HG03442 (cell line): ENCODE measurements around the gene METTL1.

Experiments
- ATAC-seq: cut with Tn5 transposase; IDR thresholded peaks from one replicate; pipeline ENCODE4 v1.9.1; 2021; ENCODE audit warnings: mild to moderate bottlenecking, moderate library complexity; ENCODE audit not compliant: unreplicated experiment

Gene METTL1

DNA sequence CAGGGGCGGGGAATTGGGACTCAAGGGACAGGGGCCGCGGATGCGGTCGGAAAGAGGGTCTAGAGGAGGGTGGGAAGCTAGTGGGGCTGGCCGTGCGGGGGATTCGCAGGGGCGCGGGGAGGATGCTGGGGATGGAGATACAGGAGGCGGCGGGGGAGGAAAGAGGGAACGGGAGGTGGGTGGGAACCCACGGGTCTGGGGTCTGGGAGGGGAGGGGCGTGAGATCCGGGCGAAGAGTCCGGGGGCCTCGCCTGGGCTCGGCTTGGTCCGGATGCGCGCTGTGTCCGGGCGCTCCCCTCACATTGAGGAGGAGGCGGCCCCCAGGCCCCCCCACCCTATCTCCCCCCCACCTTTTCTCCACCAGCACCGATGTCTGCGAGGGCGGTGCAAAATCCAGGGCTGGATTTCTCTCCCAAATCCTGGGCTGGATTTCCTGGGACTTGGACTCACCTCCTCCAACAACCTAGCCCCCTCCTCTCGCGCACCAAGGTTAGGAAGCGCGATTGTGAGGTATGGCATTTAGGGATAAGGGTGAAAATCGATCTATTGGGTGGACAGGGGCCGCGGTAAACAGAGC is 33.2 kb downstream of the METTL1 start, which contains the start of gene AGAP2:
Gene AGAP2, minus strand, starts transcription at position 82 of the 577 bp plus-strand sequence. CDS start 496 bp downstream, outside the sequence.
- no peak for ATAC-seq

GRCh38 chr12:57737467-57738460 is 34.1 kb downstream of the METTL1 start:
- no peak for ATAC-seq

- no peak for ATAC-seq
Observed at GRCh38 chr12:57736741-57737466, 35.0 kb downstream of the METTL1 start.

DNA sequence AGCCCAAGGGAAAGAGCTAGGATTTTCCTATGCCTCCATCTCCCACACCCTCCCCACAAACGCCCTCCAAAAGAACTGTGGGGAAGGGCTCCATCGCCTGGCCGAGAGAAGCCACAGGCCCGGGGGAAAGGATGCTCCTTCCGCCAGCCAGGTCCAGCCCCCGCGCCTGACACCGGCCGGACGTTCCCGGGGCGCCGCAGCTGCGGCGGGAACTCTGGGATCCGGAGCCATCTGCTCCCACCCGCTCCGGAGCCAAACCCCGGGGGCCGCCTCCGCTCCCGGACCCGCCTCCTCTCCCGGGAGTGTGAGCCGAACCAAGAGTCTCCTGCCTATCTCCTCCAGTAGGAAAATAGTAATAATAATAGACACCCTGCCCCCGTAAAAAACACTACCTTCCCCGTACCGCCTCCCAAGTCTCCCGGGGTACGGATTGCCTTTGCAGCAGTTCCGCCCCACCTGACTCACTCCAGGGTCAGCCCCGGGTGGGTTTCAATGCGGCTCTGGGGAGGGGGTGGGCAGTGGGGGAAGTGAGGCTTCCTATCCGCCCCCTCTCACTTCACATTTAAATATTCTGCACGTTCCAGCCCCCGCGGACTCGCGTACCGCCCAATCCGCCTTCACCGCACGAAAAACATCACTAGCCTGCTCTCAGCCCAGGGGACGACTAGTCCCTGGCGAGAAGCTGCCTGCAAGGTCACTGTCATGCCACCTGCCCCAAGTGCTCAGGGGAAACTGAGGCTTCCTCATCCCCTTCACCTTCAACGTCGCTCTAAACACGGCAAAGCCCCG is 35.8 kb downstream of the METTL1 start:
- ATAC-seq: no peak

DNA sequence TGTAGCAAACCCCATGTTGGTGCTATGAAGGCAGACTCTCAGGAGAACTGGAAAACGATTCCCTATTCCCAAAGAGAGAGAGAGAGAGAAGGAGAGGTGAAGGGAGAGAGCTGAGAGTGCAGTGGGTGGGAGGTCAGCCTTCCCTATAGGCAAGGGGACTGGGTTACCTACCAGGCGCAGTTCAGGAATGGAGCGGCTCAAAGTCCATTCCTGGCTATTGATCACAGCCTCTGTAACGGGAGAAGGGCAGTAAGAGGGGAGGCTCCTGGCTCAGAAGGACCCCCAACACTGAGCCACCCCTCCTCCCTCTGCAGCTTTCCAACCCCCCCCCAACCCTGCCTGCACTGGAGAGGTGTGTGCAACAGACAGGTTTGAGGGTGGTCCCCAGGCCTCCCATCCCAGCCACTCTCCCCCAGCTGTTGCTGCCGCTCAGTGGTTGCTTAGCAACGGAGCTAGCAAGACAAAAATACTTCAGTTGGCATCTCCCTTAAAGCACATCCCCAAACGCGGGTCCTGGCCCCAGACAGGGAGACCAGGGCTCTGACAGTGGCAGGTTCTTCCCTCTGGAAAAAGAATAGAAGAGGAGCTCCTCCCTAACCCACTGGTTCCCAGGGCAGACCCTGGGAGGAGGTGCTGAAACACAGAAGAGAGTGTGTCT is 36.6 kb downstream of the METTL1 start:
- no peak for ATAC-seq

DNA sequence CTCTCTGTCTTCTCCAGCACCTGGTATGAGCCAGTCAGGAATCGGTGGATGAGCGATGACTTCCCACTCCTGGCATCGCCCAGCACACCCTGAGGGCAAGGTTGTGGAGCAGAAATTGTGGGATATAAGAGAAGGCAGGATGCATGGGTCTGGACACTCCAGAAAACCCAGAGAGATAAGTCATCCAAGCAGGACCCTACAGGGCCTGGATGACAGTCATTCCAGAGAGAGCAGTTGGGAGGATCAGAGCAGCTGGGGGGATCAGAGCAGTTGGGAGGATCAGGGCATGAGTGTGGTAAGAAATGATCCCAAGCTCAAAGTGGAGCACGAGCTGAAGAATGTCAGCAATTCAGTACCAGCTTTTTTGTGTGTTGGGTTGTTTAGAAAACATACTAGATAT is 37.3 kb downstream of the METTL1 start:
- no peak for ATAC-seq

- ATAC-seq: no peak
Observed at GRCh38 chr12:57733928-57734327, 38.0 kb downstream of the METTL1 start.

DNA sequence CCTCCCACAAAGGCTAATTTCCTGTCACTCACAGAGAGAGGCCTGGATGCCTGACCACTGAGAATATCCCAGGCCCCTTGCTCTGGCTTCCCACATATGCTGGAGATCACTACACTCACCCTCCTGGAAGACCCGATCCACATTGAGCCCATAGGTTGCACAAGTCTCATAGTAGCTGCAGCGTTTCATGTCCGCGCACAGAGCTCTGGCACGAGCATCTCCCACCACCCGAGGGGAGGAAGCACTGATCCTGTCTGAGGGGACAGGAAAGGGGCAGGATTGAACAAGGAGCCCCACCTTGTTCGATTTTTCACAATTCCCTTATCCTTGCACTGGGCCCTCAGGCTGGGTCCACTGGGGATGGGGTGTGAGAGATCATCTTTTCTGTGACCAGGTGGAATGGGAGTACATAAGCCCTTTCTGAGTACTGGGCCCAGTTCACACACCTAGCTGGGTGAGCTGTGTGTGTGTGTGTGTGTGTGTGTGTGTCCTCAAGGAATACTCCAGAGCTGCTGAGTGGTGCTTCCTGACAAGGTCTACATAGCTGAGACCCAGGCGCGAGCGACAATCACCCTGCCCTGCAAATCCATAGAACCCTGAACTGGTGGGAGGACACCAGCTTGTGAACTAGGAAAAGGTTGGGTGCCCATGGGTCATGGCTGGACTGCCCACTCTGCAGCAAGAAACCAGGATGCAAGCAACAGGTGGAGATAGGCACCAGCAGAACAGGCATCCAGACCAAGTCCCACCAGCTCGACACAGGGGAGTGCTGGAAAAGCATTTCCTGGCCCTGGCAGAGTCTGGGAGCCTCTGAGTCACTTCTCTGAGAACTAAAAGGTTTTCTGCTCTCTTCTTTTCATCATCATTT is 38.9 kb downstream of the METTL1 start:
- ATAC-seq: no peak

GRCh38 chr12:57732270-57732669 is 39.6 kb downstream of the METTL1 start:
- no peak for ATAC-seq

GRCh38 chr12:57731411-57732080 is 40.4 kb downstream of the METTL1 start:
- no peak for ATAC-seq

- no peak for ATAC-seq
Observed at GRCh38 chr12:57730336-57731067, 41.4 kb downstream of the METTL1 start.

GRCh38 chr12:57729321-57729844 is 42.5 kb downstream of the METTL1 start:
- ATAC-seq: no peak

DNA sequence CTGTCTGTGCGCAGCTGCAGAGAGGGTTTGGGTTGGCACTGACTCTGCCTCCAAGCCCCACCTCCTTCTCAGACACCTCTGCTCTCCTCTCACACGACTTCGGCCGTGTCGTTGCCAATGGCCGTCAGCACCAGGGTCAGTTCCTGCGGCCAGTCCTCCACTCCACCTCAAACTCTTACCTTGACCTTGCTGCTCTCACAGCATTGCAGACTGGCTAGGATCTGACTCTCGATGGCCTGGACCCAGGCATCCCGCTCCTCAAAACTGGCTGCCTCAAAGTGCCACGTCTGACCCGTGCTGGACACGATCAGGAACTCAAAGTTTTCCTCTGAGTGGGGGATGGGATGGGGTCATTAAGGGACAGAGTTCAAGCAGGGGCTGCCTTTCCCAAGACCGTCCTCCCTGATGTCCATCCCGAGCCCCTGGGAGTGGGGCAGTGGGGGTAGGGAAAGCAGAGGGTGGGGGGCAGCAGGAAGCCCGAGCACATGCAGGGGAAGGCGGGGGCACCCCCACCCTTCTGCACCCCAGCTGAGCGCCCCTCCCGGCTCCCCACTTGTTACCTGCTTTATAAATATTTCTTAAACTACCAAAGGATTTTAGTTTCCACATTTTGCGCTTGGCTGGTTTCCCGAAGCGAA is 44.0 kb downstream of the METTL1 start:
- ATAC-seq: no peak

DNA sequence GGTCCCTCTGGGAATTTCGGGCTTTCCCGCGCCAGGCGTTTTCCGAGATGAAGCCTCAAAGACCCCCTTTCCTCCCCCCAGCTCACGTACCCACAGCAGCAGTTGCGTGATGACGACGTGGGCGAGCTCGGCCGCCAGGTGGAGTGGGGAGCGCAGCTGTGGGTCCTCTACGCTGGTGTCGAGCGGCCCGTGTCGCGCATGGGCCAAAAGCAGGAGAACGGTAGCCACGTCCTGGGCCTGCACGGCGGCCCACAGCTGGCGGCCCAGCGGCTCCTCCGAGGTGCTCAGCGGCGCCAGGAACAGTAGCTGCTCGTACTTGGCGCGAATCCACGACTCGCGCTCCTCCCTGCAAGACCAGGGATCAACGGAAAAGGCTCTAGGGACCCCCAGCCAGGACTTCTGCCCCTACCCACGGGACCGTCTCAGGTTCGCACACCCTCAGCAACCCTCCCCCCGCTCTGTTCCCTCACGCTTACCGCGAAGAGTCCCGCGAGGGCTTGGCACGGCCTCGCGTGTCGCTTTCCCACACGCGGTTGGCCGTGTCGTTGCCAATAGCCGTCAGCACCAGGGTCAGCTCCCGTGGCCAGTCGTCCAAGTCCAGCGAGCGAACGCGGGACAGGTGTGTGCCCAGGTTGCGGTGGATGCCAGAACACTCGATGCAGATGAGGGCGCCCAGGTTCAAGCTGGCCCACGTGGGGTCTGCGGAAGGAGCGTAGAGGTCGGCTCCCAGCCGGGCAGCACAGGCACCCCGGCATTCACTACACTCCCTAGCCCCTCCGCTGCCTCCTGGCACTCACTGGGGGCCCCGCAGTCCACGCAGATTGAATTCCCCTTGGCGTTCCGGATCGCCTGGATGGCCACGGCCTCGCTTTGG is 44.8 kb downstream of the METTL1 start:
- ATAC-seq: no peak

GRCh38 chr12:57726151-57726883 is 45.6 kb downstream of the METTL1 start:
- no peak for ATAC-seq

- ATAC-seq: no peak
Observed at GRCh38 chr12:57725851-57726150, 46.1 kb downstream of the METTL1 start.
